SH-SY5Y (cell line): Measurements from ENCODE around the gene P4HB.

Experiments used
- GATA2 ChIP-seq: IDR thresholded peaks from 2 replicates; pipeline ENCODE4 v1.6.1; 2011; ENCODE audit warnings: mild to moderate bottlenecking, low read depth, low read length
- GATA3 ChIP-seq: IDR thresholded peaks from 2 replicates; pipeline ENCODE4 v1.6.1; 2011; ENCODE audit warnings: low read depth, mild to moderate bottlenecking, low read length, moderate library complexity

- TF ChIP-seq GATA2 (0 out of 2 replicates have a peak, but pooled peaks have one; percentile 17), GATA3 (no peak)
Measured at GRCh38 chr17:81811705-81812570, 48.4 kb downstream of the P4HB start.
